Heart left ventricle (tissue), 16 donors: ENCODE data around the gene BARX1. TPM values are rescaled to one million over a fixed set of nuclear protein-coding genes. Genes with fewer than 3 reads are reported as not detected.
A peak's percentile ranks its signal among the peaks of the same experiment; 100 is the strongest.

Experiments used
- ATAC-seq, 4 donors: fragments of 200-7000 bp; cut with Tn5 transposase; one replicate each; pipeline ENCODE4 v1.9.1; 2020 to 2022; ENCODE audit warnings: moderate library complexity in 4 of 4, mild to moderate bottlenecking in 3 of 4, moderate number of reproducible peaks in 1 of 4
- DNase-seq, 5 donors: peaks; one replicate each; pipeline ENCODE4 v3.0.0-alpha.2; 2020
- H3K27ac ChIP-seq, 12 donors: fragments of 200-600 bp; sonication (generic) in 4 of 12; one replicate each; pipeline versions ENCODE4 v1.5.0 to v1.8.0; 2016 to 2022; ENCODE audit warnings: mild to moderate bottlenecking in 2 of 12
- H3K27me3 ChIP-seq, 9 donors: fragments of 200-600 bp; sonication (generic) in 2 of 9; one replicate each; pipeline versions ENCODE4 v1.5.1 to v1.8.0; 2016 to 2022; ENCODE audit warnings: mild to moderate bottlenecking in 3 of 9
- H3K36me3 ChIP-seq, 9 donors: fragments of 200-600 bp; sonication (generic) in 2 of 9; one replicate each; pipeline versions ENCODE4 v1.5.0 to v1.8.0; 2018 to 2022; ENCODE audit warnings: mild to moderate bottlenecking in 2 of 9
- H3K4me1 ChIP-seq, 12 donors: fragments of 200-600 bp; sonication (generic) in 4 of 12; one replicate each; pipeline versions ENCODE4 v1.5.0 to v1.8.0; 2016 to 2022; ENCODE audit warnings: mild to moderate bottlenecking in 3 of 12
- H3K4me3 ChIP-seq, 12 donors: fragments of 200-600 bp; sonication (generic) in 4 of 12; one replicate each; pipeline versions ENCODE4 v1.5.0 to v1.8.0; 2017 to 2022; ENCODE audit warnings: mild to moderate bottlenecking in 9 of 12, moderate library complexity in 4 of 12
- H3K9me3 ChIP-seq, 12 donors: fragments of 200-600 bp; sonication (generic) in 4 of 12; one replicate each; pipeline versions ENCODE4 v1.5.0 to v1.8.0; 2016 to 2022; ENCODE audit warnings: mild to moderate bottlenecking in 1 of 12
- POLR2A ChIP-seq, 2 donors: fragments of 450-650 bp; IDR thresholded peaks; one replicate each; pipeline ENCODE4 v1.6.1; 2017; ENCODE audit warnings: antibody characterized with exemption in 2 of 2, mild to moderate bottlenecking in 2 of 2, moderate library complexity in 2 of 2
- WGBS, 4 donors: extraction: QIAGEN DNeasy Blood & Tissue Kit in 2 of 4; methylation state at CpG; one replicate each; pipeline versions ENCODE4 v1.1.5 to v1.1.7; 2013 to 2018; 5-methylcytosine and 5-hydroxymethylcytosine counted together
- intact Hi-C, 10 donors: fragments of 100-400 bp; cut with DNase I; formaldehyde crosslinking; loops; one replicate each; pipeline versions ENCODE4 v1.11.1 to v1.14.2; 2022
- polyA plus RNA-seq, 2 donors: library from polyadenylated mRNA; stranded (reverse); fragments of 200-250 nt; gene quantifications; one replicate each; pipeline ENCODE4 v1.2.3, GENCODE V29; 2013
- total RNA-seq, 9 donors: library from RNA; depleted of rRNA in 2 of 9; stranded (reverse); fragments of >200 nt in 2 of 9; fragmentation: NEBNext Ultra II Directional in 3 of 9; extraction: Animal tissue kit (Norgen Biotek cat#: 25700) in 3 of 9; gene quantifications; one replicate each; pipeline versions ENCODE4 v1.1.0 to v1.2.4, GENCODE V29; 2016 to 2023
- TF ChIP-seq, protein P1 (sequence below), 12 donors: fragments of 200-600 bp; sonication (generic) in 4 of 12; IDR thresholded peaks; one replicate each; pipeline versions ENCODE4 v1.5.0 to v1.8.0; 2018 to 2022; ENCODE audit warnings: antibody characterized with exemption in 12 of 12, mild to moderate bottlenecking in 5 of 12
- donor health status: ischemic (EF 13 %, LVEDD 7.1; RV severe dilation, severe dysfunction).
- donor health status: healthy with polysubstance abuse.
- donor health status: DM: no; HTN: yes; CAD: no.
- donor health status: DM: no; HTN: no; CAD: no.
- donor health status: ischemic (EF 25% LVEDD 6.9; RV normal size, moderate dysfunction).
- donor health status: ischemic (EF 25% LVEDD 5.7; RV mildly dilated, moderate dysfunction).
- donor health status: healthy.
- donor health status: DM: yes; HTN: yes; CAD: no.
- donor health status: ischemic (EF 35%, LVEDD 5.7; RV mildly dilated, moderate dysfunction).
- donor health status: nonischemic (EF 11% LVEDD 7.7; RV severe dilation, severe dysfunction).
- donor health status: DM: yes; HTN: yes; CAD: no.
- donor health status: PGD.
- donor health status: ischemic (EF 29% LVEDD 5.4; RV normal size, mild dysfunction).
- donor health status: nonischemic (EF 23%, LVEDD 6.1; RV moderate dilation, normal function).

BARX1 gene
- total and polyA plus RNA-seq, 11 donors: not detected

DNA sequence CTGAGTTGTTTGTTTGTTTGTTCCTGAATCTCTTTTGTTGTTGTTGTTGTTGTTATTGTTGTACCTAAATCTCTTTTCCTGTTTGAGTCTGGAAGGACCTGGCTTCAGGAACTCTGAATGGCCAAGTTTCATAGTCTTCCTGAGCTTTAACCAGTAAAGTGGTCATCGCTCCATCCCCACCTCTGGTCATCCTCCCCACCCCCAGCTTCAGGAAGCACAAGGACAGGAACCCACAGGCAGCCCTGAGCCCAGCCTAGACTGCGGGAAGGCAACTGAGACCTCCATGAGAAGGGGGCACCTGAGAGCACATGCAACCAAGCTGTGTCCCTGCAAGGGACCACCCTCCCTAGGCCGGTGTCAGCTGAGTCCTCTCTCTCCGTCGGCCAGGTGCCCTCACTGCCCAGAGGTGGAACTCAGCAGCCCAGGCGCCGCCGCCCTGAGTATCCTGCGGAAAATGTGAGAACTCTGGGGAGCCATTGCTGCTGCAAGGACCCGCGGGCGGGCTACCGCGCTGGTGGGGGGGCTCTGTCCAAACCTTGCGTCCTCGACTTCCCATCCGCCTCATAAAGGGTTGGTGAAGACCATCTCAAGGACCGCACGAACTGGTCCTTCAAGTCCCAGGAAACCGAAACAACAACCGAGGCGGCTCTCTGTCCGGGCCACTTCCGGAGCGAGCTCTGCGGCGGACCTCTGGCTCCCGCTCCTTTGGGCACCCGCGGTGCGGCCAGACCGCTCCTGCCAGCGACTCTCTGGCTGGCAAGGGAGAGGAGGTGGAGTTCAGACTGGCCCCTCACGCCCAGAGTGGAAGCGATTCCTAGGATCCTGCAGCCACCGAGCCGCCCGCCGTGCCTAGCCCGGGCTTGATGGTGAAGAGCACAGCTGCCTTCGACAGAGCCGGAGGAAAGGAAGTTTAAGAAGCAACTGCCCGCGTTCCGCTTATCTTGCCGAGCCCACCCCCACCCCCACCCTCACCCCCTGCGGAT, 4.2 kb downstream of the BARX1 start:
- TF ChIP-seq, protein P1, sequence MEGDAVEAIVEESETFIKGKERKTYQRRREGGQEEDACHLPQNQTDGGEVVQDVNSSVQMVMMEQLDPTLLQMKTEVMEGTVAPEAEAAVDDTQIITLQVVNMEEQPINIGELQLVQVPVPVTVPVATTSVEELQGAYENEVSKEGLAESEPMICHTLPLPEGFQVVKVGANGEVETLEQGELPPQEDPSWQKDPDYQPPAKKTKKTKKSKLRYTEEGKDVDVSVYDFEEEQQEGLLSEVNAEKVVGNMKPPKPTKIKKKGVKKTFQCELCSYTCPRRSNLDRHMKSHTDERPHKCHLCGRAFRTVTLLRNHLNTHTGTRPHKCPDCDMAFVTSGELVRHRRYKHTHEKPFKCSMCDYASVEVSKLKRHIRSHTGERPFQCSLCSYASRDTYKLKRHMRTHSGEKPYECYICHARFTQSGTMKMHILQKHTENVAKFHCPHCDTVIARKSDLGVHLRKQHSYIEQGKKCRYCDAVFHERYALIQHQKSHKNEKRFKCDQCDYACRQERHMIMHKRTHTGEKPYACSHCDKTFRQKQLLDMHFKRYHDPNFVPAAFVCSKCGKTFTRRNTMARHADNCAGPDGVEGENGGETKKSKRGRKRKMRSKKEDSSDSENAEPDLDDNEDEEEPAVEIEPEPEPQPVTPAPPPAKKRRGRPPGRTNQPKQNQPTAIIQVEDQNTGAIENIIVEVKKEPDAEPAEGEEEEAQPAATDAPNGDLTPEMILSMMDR (IDR thresholded peaks at IDR 0.05): no peak
- no peak for TF ChIP-seq POLR2A (IDR thresholded peaks at IDR 0.05)
- Histone ChIP-seq H3K9me3 (no peaks in the 10 kb centered on the region), H3K4me3 (peak overlapping the region; percentile 37 to 61 (median 48)), H3K27ac (no peak overlapping the region), H3K36me3 (no peaks in the 10 kb centered on the region), H3K4me1 (peaks cover 8 to 69% (median 45%) of the 10 kb centered on the region in 12 donors), H3K27me3 (peaks cover 68 to 97% (median 95%) of the 10 kb centered on the region in 9 donors)
- peak in 2 of 4 donors; percentile 52 to 59 for ATAC-seq
- DNase-seq: peak in 1 of 5 donors; percentile 60
- WGBS, 4 donors: 2 to 3% (median 3%) methylated on average over 37 to 47 of the region's 47 CpGs
- intact Hi-C loops: loop anchor here in 1 of 10 donors (10.0 kb wide), 1 partner anchor 136 kb away; no protein-coding TSS in a partner anchor

DNA sequence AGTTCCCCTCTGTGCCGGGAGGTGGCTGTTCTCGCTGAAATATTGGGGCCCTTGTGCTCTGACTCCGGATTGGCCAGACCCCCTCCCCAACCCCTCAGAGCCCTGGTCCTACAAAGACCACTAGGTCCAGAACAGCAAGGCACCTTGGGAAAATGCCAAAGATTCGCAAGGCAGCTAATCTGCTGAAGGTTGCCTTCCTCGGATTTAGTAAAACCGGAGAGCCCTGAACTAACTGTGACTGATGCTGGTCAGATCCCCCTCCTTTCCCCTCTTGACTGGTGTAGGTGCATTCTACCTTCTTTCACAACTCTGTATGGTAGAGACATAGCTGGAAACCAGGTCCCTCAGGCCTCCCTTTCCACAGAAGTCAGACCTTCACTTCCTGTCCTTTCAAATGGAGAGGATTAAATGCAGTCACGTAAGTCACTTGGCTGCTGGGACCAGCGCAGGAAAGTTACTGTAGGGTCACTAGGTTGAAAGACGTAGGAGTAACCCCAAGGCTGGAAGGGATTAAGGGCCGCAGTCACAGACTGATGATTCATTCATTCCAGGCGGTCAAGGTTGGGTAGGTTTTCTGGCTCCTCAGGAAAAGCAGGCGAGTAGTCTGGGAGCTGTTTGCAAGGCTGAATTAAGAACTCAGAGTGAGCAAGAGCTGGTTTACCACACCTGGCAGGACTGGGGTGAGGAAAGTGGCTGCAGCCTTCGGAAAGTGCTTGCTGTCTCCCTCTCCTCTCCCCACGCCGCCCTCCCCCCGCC, 5.3 kb downstream of the BARX1 start:
- DNase-seq (peak in 1 of 5 donors; percentile 8), ATAC-seq (no peak)
- TF ChIP-seq, protein P1 (IDR thresholded peaks at IDR 0.05): no peak
- no peak for TF ChIP-seq POLR2A (IDR thresholded peaks at IDR 0.05)
- intact Hi-C loops: loop anchor here in 2 of 10 donors (5.0 to 10.0 kb wide), 2 partner anchors 128 to 135 kb away; no protein-coding TSS in a partner anchor
- Histone ChIP-seq H3K4me3 (no peak overlapping the region), H3K4me1 (peaks cover 8 to 67% (median 40%) of the 10 kb centered on the region in 12 donors), H3K27ac (no peak overlapping the region), H3K36me3 (no peaks in the 10 kb centered on the region), H3K9me3 (no peaks in the 10 kb centered on the region), H3K27me3 (peaks cover 71 to 100% (median 99%) of the 10 kb centered on the region in 9 donors)
- 10 to 24% (median 13%) methylated on average over 12 to 16 of the region's 16 CpGs for WGBS, 4 donors

DNA sequence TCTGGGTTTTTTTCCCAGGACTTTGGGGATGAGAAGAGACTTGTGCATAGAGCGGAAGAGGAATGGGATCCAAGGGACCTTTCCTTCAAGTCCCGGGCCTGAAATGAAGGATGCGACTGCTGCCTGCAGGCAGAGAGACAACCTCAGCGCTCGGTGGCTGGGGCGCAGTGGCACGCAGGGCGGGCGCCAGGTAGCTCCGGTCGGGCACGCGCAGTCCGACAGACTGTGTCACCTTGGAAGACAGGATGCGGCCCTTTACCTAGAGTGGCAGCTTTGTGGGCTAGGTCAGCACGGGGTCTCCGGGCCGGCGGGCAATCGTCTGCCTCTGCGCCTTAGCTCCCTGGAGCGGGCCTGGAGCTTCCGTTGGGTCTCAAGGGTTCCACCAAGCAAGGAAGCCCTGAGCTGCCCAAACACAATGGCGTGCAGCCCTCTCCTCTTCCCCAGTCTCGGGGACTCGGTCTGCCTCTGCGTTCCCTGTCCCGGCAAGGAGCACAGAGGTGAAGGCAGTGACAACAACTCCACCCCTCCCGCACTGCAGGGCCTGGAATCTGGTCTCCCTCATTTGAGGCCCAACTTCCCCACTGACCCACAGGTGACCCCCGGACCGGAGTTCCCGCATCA, 6.0 kb downstream of the BARX1 start:
- H3K27me3 ChIP-seq: peaks cover 64 to 100% (median 99%) of the 10 kb centered on the region in 9 donors
- no peaks in the 10 kb centered on the region for H3K36me3 ChIP-seq
- no peak for ATAC-seq
- H3K4me1 ChIP-seq: peaks cover 8 to 60% (median 36%) of the 10 kb centered on the region in 12 donors
- H3K4me3 ChIP-seq: no peak overlapping the region
- TF ChIP-seq, protein P1 (IDR thresholded peaks at IDR 0.05): no peak
- no peak for TF ChIP-seq POLR2A (IDR thresholded peaks at IDR 0.05)
- no peak overlapping the region for H3K27ac ChIP-seq
- peak in 1 of 5 donors; percentile 29 for DNase-seq
- 3 to 7% (median 5%) methylated on average over 23 to 32 of the region's 32 CpGs for WGBS, 4 donors
- intact Hi-C loops: loop anchor here in 1 of 10 donors (5.0 kb wide), 1 partner anchor 127 kb away; no protein-coding TSS in a partner anchor
- H3K9me3 ChIP-seq: no peaks in the 10 kb centered on the region
